Measurements from ENCODE around the gene TRPM6.

DNA sequence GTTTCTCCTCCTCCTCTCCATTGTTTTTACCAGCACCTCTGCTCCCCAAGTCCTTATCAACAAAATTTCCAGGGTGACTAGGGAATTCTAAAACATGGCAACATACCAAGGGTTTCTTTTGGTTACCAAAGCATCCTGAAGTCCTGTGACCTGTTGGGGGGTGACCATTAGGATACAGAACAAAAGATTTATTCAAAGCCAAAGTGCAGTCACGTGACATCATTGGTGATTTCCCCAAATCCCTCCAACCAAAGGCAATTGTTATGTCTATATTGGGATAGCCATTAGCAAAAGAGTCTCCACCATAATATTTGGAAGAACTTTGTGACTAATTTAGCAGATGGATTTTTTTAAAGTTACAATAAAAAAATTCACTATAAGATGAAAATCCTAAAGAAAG, 168.4 kb downstream of the TRPM6 start:
- TF ChIP-seq, protein P1, sequence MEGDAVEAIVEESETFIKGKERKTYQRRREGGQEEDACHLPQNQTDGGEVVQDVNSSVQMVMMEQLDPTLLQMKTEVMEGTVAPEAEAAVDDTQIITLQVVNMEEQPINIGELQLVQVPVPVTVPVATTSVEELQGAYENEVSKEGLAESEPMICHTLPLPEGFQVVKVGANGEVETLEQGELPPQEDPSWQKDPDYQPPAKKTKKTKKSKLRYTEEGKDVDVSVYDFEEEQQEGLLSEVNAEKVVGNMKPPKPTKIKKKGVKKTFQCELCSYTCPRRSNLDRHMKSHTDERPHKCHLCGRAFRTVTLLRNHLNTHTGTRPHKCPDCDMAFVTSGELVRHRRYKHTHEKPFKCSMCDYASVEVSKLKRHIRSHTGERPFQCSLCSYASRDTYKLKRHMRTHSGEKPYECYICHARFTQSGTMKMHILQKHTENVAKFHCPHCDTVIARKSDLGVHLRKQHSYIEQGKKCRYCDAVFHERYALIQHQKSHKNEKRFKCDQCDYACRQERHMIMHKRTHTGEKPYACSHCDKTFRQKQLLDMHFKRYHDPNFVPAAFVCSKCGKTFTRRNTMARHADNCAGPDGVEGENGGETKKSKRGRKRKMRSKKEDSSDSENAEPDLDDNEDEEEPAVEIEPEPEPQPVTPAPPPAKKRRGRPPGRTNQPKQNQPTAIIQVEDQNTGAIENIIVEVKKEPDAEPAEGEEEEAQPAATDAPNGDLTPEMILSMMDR (IDR thresholded peaks at IDR 0.05; ENCODE audit: low read depth, low read length): no peak
- no peak for TF ChIP-seq EZH2phosphoT487 (IDR thresholded peaks at IDR 0.05; ENCODE audit: low read depth)

Measured in OCI-LY3 (cell line).